Neural progenitor cell (in vitro differentiated cells): ENCODE data around the gene TMEM74B. TPM values are rescaled to one million over a fixed set of nuclear protein-coding genes. Genes with fewer than 3 reads are reported as not detected.

Source experiments
- DNase-seq: peaks from one replicate; pipeline ENCODE4 v3.0.0-alpha.2; 2016; ENCODE audit warnings: low spot score
- H2AFZ ChIP-seq: fragments of 200-600 bp; sonication (generic); replicated peaks from 2 replicates; pipeline ENCODE4 v1.6.1; 2016; ENCODE audit warnings: antibody characterized with exemption
- H3F3A ChIP-seq: fragments of 200-600 bp; sonication (generic); 2 replicates; pipeline ENCODE4 v1.6.1; 2016; ENCODE audit warnings: antibody characterized with exemption, low read depth
- H3K27ac ChIP-seq: fragments of 200-600 bp; sonication (generic); 2 replicates; pipeline ENCODE4 v1.5.1; 2016; ENCODE audit warnings: mild to moderate bottlenecking
- H3K27me3 ChIP-seq: fragments of 200-600 bp; sonication (generic); 2 replicates; pipeline ENCODE4 v1.6.1; 2016; ENCODE audit warnings: mild to moderate bottlenecking, moderate library complexity
- H3K36me3 ChIP-seq: fragments of 200-600 bp; sonication (generic); 2 replicates; pipeline ENCODE4 v1.5.1; 2016
- H3K4me1 ChIP-seq: fragments of 200-600 bp; sonication (generic); 2 replicates; pipeline ENCODE4 v1.6.1; 2016; ENCODE audit warnings: mixed run types
- H3K4me2 ChIP-seq: fragments of 200-600 bp; sonication (generic); 2 replicates; pipeline ENCODE4 v1.6.1; 2016
- H3K4me3 ChIP-seq: fragments of 200-600 bp; sonication (generic); 2 replicates; pipeline ENCODE4 v1.5.1; 2016
- H3K79me2 ChIP-seq: fragments of 200-600 bp; sonication (generic); 2 replicates; pipeline ENCODE4 v1.6.1; 2016; ENCODE audit warnings: low read depth
- H3K9ac ChIP-seq: fragments of 200-600 bp; sonication (generic); 2 replicates; pipeline ENCODE4 v1.6.1; 2016
- H3K9me3 ChIP-seq: fragments of 200-600 bp; sonication (generic); 2 replicates; pipeline ENCODE4 v1.5.1; 2016; ENCODE audit warnings: low read depth
- H4K20me1 ChIP-seq: fragments of 200-600 bp; sonication (generic); 2 replicates; pipeline ENCODE4 v1.6.1; 2016; ENCODE audit warnings: low read depth
- H3K27ac Mint-ChIP-seq: 3 replicates; pipeline ENCODE4 v1.8.0; 2021; ENCODE audit warnings: mixed read lengths
- H3K27me3 Mint-ChIP-seq: 2 replicates; pipeline ENCODE4 v1.8.0; 2022; ENCODE audit warnings: low read depth, mild to moderate bottlenecking, inconsistent platforms, moderate library complexity, mixed read lengths; ENCODE audit not compliant: insufficient read depth
- H3K36me3 Mint-ChIP-seq: 3 replicates; pipeline ENCODE4 v1.8.0; 2021; ENCODE audit warnings: mixed read lengths
- H3K4me1 Mint-ChIP-seq: 3 replicates; pipeline ENCODE4 v1.8.0; 2021; ENCODE audit warnings: mixed read lengths
- H3K4me3 Mint-ChIP-seq: 3 replicates; pipeline ENCODE4 v1.8.0; 2021; ENCODE audit warnings: mild to moderate bottlenecking, moderate library complexity, mixed read lengths
- H3K9me3 Mint-ChIP-seq: 3 replicates; pipeline ENCODE4 v1.8.0; 2020; ENCODE audit warnings: mixed read lengths
- EZH2 ChIP-seq: fragments of 200-600 bp; sonication (generic); IDR thresholded peaks from 2 replicates; pipeline ENCODE4 v1.6.1; 2017; ENCODE audit warnings: antibody characterized with exemption, mild to moderate bottlenecking, moderate library complexity
- EZH2phosphoT487 ChIP-seq: fragments of 200-600 bp; sonication (generic); IDR thresholded peaks from 2 replicates; pipeline ENCODE4 v1.6.1; 2017; ENCODE audit warnings: antibody characterized with exemption
- total RNA-seq: library from RNA; depleted of rRNA; stranded (reverse); fragments of >200 nt; gene quantifications from 2 replicates; pipeline ENCODE4 v1.2.3, GENCODE V29; 2015; ENCODE audit warnings: low replicate concordance
- TF ChIP-seq, protein P1 (sequence below): fragments of 200-600 bp; sonication (generic); IDR thresholded peaks from 2 replicates; pipeline ENCODE4 v1.5.1; 2017; ENCODE audit warnings: antibody characterized with exemption, mild to moderate bottlenecking

TMEM74B gene
- total RNA-seq, 1 donor from 2014 or later = 2.5 TPM

- Histone ChIP-seq H3F3A (peaks cover 6% of the 10 kb centered on the region), H3K4me3 (no peak overlapping the region), H3K4me1 (peaks cover 5% of the 10 kb centered on the region), H3K27me3 (peaks cover 38% of the 10 kb centered on the region), H3K36me3 (no peaks in the 10 kb centered on the region), H3K27ac (no peak overlapping the region), H3K9me3 (no peaks in the 10 kb centered on the region), H3K9ac (no peak overlapping the region), H3K79me2 (no peaks in the 10 kb centered on the region), H2AFZ (no peak overlapping the region), H4K20me1 (peaks cover 16% of the 10 kb centered on the region), H3K4me2 (no peak overlapping the region)
- Mint-ChIP-seq H3K27ac (no peak overlapping the region), H3K36me3 (peaks cover 6% of the 10 kb centered on the region), H3K4me1 (peaks cover 9% of the 10 kb centered on the region), H3K9me3 (no peaks in the 10 kb centered on the region), H3K4me3 (no peak overlapping the region), H3K27me3 (peaks cover 25% of the 10 kb centered on the region)
- no peak for TF ChIP-seq EZH2phosphoT487
- TF ChIP-seq, protein P1, sequence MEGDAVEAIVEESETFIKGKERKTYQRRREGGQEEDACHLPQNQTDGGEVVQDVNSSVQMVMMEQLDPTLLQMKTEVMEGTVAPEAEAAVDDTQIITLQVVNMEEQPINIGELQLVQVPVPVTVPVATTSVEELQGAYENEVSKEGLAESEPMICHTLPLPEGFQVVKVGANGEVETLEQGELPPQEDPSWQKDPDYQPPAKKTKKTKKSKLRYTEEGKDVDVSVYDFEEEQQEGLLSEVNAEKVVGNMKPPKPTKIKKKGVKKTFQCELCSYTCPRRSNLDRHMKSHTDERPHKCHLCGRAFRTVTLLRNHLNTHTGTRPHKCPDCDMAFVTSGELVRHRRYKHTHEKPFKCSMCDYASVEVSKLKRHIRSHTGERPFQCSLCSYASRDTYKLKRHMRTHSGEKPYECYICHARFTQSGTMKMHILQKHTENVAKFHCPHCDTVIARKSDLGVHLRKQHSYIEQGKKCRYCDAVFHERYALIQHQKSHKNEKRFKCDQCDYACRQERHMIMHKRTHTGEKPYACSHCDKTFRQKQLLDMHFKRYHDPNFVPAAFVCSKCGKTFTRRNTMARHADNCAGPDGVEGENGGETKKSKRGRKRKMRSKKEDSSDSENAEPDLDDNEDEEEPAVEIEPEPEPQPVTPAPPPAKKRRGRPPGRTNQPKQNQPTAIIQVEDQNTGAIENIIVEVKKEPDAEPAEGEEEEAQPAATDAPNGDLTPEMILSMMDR = no peak
- no peak for TF ChIP-seq EZH2
- no peak for DNase-seq
Measured at GRCh38 chr20:1180949-1181348, 3.8 kb downstream of the TMEM74B start.

DNA sequence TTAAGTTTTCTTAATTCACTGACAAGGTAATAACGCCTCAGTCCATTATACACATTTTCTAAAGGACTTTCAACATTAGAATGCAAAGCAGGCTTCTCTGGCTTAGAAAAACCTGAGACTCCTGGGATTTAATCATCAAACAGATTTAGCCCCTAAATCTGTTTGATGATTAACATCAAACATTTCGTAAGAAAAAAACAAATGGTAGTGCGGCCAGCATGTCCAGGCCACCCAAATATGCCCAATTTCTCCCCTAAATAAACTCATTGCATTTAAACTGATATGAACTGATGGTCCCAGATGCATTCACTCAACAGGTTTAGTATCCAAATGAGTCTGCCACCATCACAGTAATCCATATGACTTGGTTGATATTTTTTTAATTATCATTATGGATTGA, 6.2 kb downstream of the TMEM74B start:
- H3F3A ChIP-seq = peaks cover 3% of the 10 kb centered on the region
- H2AFZ ChIP-seq = no peak overlapping the region
- H3K27me3 ChIP-seq = peaks cover 15% of the 10 kb centered on the region
- H3K79me2 ChIP-seq = no peaks in the 10 kb centered on the region
- H3K4me2 ChIP-seq = no peak overlapping the region
- Mint-ChIP-seq H3K27me3 (peaks cover 15% of the 10 kb centered on the region), H3K36me3 (peaks cover 13% of the 10 kb centered on the region), H3K4me1 (no peaks in the 10 kb centered on the region), H3K27ac (no peak overlapping the region), H3K4me3 (no peak overlapping the region), H3K9me3 (no peaks in the 10 kb centered on the region)
- DNase-seq = no peak
- H4K20me1 ChIP-seq = peaks cover 19% of the 10 kb centered on the region
- peaks cover 3% of the 10 kb centered on the region for H3K4me1 ChIP-seq
- no peaks in the 10 kb centered on the region for H3K9me3 ChIP-seq
- H3K27ac ChIP-seq = no peak overlapping the region
- no peaks in the 10 kb centered on the region for H3K36me3 ChIP-seq
- no peak for TF ChIP-seq EZH2phosphoT487
- TF ChIP-seq, protein P1 = no peak
- no peak for TF ChIP-seq EZH2
- no peak overlapping the region for H3K9ac ChIP-seq
- H3K4me3 ChIP-seq = no peak overlapping the region

GRCh38 chr20:1178103-1178502, 6.7 kb downstream of the TMEM74B start:
- H3K36me3 Mint-ChIP-seq = peaks cover 13% of the 10 kb centered on the region
- no peak for DNase-seq
- Histone ChIP-seq H2AFZ (no peak overlapping the region), H4K20me1 (peaks cover 24% of the 10 kb centered on the region), H3K79me2 (no peaks in the 10 kb centered on the region), H3K4me2 (no peak overlapping the region), H3K27me3 (peaks cover 10% of the 10 kb centered on the region), H3K9ac (no peak overlapping the region), H3K27ac (no peak overlapping the region), H3K4me1 (peaks cover 7% of the 10 kb centered on the region), H3K9me3 (no peaks in the 10 kb centered on the region), H3K4me3 (no peak overlapping the region), H3K36me3 (no peaks in the 10 kb centered on the region), H3F3A (no peaks in the 10 kb centered on the region)
- no peak overlapping the region for H3K4me3 Mint-ChIP-seq
- no peak overlapping the region for H3K27ac Mint-ChIP-seq
- TF ChIP-seq EZH2phosphoT487 (no peak), EZH2 (no peak)
- TF ChIP-seq, protein P1 = no peak
- H3K27me3 Mint-ChIP-seq = peaks cover 11% of the 10 kb centered on the region
- peaks cover 3% of the 10 kb centered on the region for H3K4me1 Mint-ChIP-seq
- no peaks in the 10 kb centered on the region for H3K9me3 Mint-ChIP-seq
